GM12878 (cell line): ENCODE measurements around the gene CANX. TPM values are rescaled to one million over a fixed set of nuclear protein-coding genes. Genes with fewer than 3 reads are reported as not detected.

Experiments used
- ATAC-seq: fragments of 200-7000 bp; cut with Tn5 transposase; 3 replicates; pipeline ENCODE4 v1.9.1; 2020; ENCODE audit warnings: mild to moderate bottlenecking, moderate library complexity
- BruUV-seq: library from RNA; stranded (reverse); fragments of 400-500 nt; replicated peaks from 2 replicates; lab custom pipeline; 2021; lab: Mats Ljungman, UMichigan
- CTCF ChIA-PET: fragments of 300-600 bp; sonication (Branson Sonifier 250); formaldehyde crosslinking; extraction: SDS; loops from one replicate; lab custom pipeline; 2021; ENCODE audit warnings: inconsistent platforms; lab: Yijun Ruan, JAX
- POLR2A ChIA-PET: fragments of 350-600 bp; formaldehyde crosslinking; extraction: SDS; loops from one replicate; lab custom pipeline; 2021; ENCODE audit warnings: inconsistent platforms; lab: Charles Lee
- RAD21 ChIA-PET: fragments of 300-600 bp; sonication (Branson Sonifier 250); formaldehyde crosslinking; loops from one replicate; lab custom pipeline; 2023; ENCODE audit warnings: antibody characterized with exemption; ENCODE audit not compliant: unreplicated experiment; lab: Charles Lee
- SMC1A ChIA-PET: fragments of 300-600 bp; sonication (Branson Sonifier 250); formaldehyde crosslinking; loops from one replicate; lab custom pipeline; 2023; ENCODE audit not compliant: unreplicated experiment, uncharacterized antibody; lab: Charles Lee
- DNase-seq: peaks from one replicate; pipeline ENCODE4 v3.0.0-alpha.2; 2011; ENCODE audit warnings: low read depth, low spot score
- FAIRE-seq: peaks from 3 replicates; lab custom pipeline; 2011; peaks lifted over from hg19 to GRCh38; lab: Jason Lieb, UNC
- H2AFZ ChIP-seq: 2 replicates; pipeline ENCODE4 v1.6.0; 2011; ENCODE audit warnings: low read depth, low read length, control low read depth; ENCODE audit not compliant: control insufficient read depth
- H3K27ac ChIP-seq: 2 replicates; pipeline ENCODE4 v1.5.1; 2011; ENCODE audit warnings: control low read depth; ENCODE audit not compliant: control insufficient read depth, insufficient read depth
- H3K27me3 ChIP-seq, 2 experiments: replicated peaks in 1 of 2; 2 replicates each; pipeline versions ENCODE4 v1.6.0 to v1.6.1; 2011; ENCODE audit warnings: low read length in 1 of 2; ENCODE audit not compliant: control insufficient read depth in 2 of 2, insufficient read depth in 2 of 2
- H3K36me3 ChIP-seq, 2 experiments: 2 replicates each; pipeline ENCODE4 v1.5.1; 2011; ENCODE audit warnings: low read length in 1 of 2; ENCODE audit not compliant: control insufficient read depth in 2 of 2, insufficient read depth in 2 of 2
- H3K4me1 ChIP-seq: 2 replicates; pipeline ENCODE4 v1.6.1; 2011; ENCODE audit warnings: mild to moderate bottlenecking, low read length, moderate library complexity, mixed read lengths; ENCODE audit not compliant: control insufficient read depth, insufficient read depth
- H3K4me2 ChIP-seq: 2 replicates; pipeline ENCODE4 v1.6.0; 2011; ENCODE audit warnings: control low read depth; ENCODE audit not compliant: control insufficient read depth, insufficient read depth
- H3K4me3 ChIP-seq: fragments of 200-600 bp; sonication (generic); 2 replicates; pipeline ENCODE4 v1.5.1; 2016
- H3K79me2 ChIP-seq: 2 replicates; pipeline ENCODE4 v1.6.0; 2011; ENCODE audit warnings: low read length; ENCODE audit not compliant: control insufficient read depth, insufficient read depth
- H3K9ac ChIP-seq: 2 replicates; pipeline ENCODE4 v1.8.0; 2011; ENCODE audit warnings: low read length, control low read depth, mixed read lengths; ENCODE audit not compliant: control insufficient read depth, insufficient read depth
- H3K9me3 ChIP-seq: replicated peaks from 3 replicates; pipeline ENCODE4 v1.5.1; 2011; ENCODE audit warnings: mild to moderate bottlenecking, low read length; ENCODE audit not compliant: control insufficient read depth, insufficient read depth
- H4K20me1 ChIP-seq: 2 replicates; pipeline ENCODE4 v1.6.0; 2011; ENCODE audit not compliant: control insufficient read depth, insufficient read depth
- FOS ChIP-seq: IDR thresholded peaks from 3 replicates; pipeline ENCODE4 v1.6.1; 2011; ENCODE audit warnings: borderline replicate concordance; ENCODE audit not compliant: insufficient read length; ENCODE audit errors: extremely low read depth
- KLF5 ChIP-seq: fragments of 450-650 bp; IDR thresholded peaks from 2 replicates; pipeline ENCODE4 v1.6.1; 2014; ENCODE audit warnings: mild to moderate bottlenecking; ENCODE audit not compliant: partially characterized antibody
- MEF2B ChIP-seq: fragments of 450-650 bp; IDR thresholded peaks from 2 replicates; pipeline ENCODE4 v1.6.1; 2018; ENCODE audit warnings: mild to moderate bottlenecking, moderate library complexity; ENCODE audit not compliant: partially characterized antibody, poor library complexity, severe bottlenecking
- MTA3 ChIP-seq: IDR thresholded peaks from 2 replicates; pipeline ENCODE4 v1.6.1; 2012; ENCODE audit warnings: low read length, inconsistent platforms, borderline replicate concordance
- NR2C1 ChIP-seq: fragments of 450-650 bp; IDR thresholded peaks from 2 replicates; pipeline ENCODE4 v1.6.1; 2017; ENCODE audit warnings: antibody characterized with exemption, mild to moderate bottlenecking, moderate library complexity
- PAX5 ChIP-seq: IDR thresholded peaks from 2 replicates; pipeline ENCODE4 v1.6.1; 2011; ENCODE audit warnings: low read depth, low read length, borderline replicate concordance
- RBBP5 ChIP-seq: fragments of 200-600 bp; sonication (generic); conservative IDR thresholded peaks from 2 replicates; pipeline ENCODE4 v1.6.1; 2016
- SMC3 ChIP-seq: IDR thresholded peaks from 2 replicates; pipeline ENCODE4 v1.6.1; 2011; ENCODE audit warnings: low read length, improper control_type of control experiment, borderline replicate concordance
- TAF1 ChIP-seq: IDR thresholded peaks from 2 replicates; pipeline ENCODE4 v1.6.1; 2011; ENCODE audit warnings: mild to moderate bottlenecking, low read depth, low read length, borderline replicate concordance
- TCF12 ChIP-seq: IDR thresholded peaks from 2 replicates; pipeline ENCODE4 v1.6.1; 2011; ENCODE audit warnings: low read depth, mild to moderate bottlenecking, low read length
- YY1 ChIP-seq: IDR thresholded peaks from 2 replicates; pipeline ENCODE4 v1.6.1; 2011; ENCODE audit warnings: low read depth, mild to moderate bottlenecking, low read length
- ZNF217 ChIP-seq: fragments of 450-650 bp; IDR thresholded peaks from 2 replicates; pipeline ENCODE4 v1.6.1; 2017; ENCODE audit warnings: antibody characterized with exemption, mild to moderate bottlenecking
- WGBS: methylation state at CpG from one replicate; pipeline ENCODE4 v1.1.6; 2016; ENCODE audit warnings: low lambda C conversion rate; ENCODE audit not compliant: insufficient replicate concordance, insufficient coverage; ENCODE audit errors: missing lambda C conversion rate; 5-methylcytosine and 5-hydroxymethylcytosine counted together
- in situ Hi-C: fragments of 300-500 bp; cut with MboI; formaldehyde crosslinking; loops from 9 replicates; pipeline ENCODE4 v1.14.3; 2018; ENCODE audit warnings: mixed read lengths
- intact Hi-C: fragments of 100-400 bp; cut with micrococcal nuclease; formaldehyde crosslinking; loops from one replicate; pipeline ENCODE4 v1.14.2; 2022; ENCODE audit not compliant: unreplicated experiment
- polyA plus RNA-seq, 11 experiments: library from polyadenylated mRNA; depleted of rRNA in 4 of 11; unstranded in 6 of 11; stranded (reverse) in 5 of 11; fragments of >200 nt; fragmentation: Nextera tagmentation in 4 of 11; fragmentation: Illumina TruSeq in 1 of 11; extraction: Ambion mirVana in 4 of 11; extraction: Trizol in 1 of 11; gene quantifications; 1 replicate in 1 of 11; 2 replicates in 10 of 11; pipeline versions ENCODE4 v1.2.1 to v1.2.3, GENCODE V29; 2011 to 2016; ENCODE audit warnings: inconsistent platforms in 2 of 11, missing spikeins in 2 of 11, low read depth in 1 of 11
- total RNA-seq, 4 experiments: library from RNA; depleted of rRNA in 3 of 4; stranded (reverse); fragments of >200 nt in 3 of 4; fragmentation: Illumina TruSeq in 1 of 4; extraction: Trizol in 1 of 4; gene quantifications; 2 replicates each; pipeline versions ENCODE4 v1.2.1 to v1.2.3, GENCODE V29; 2013 to 2021
- TF ChIP-seq, protein P1 (sequence below): fragments of 450-650 bp; IDR thresholded peaks from 2 replicates; pipeline ENCODE4 v1.6.1; 2018; ENCODE audit warnings: borderline replicate concordance, mild to moderate bottlenecking; ENCODE audit not compliant: partially characterized antibody
- TF ChIP-seq, protein P2 (sequence below): fragments of 450-650 bp; formaldehyde crosslinking; IDR thresholded peaks from 2 replicates; pipeline ENCODE4 v1.4.0; 2022; ENCODE audit warnings: mild to moderate bottlenecking, moderate library complexity
- TF ChIP-seq, protein P3 (sequence below), 3 experiments: IDR thresholded peaks in 2 of 3; conservative IDR thresholded peaks in 1 of 3; 2 replicates each; pipeline ENCODE4 v1.5.1; 2011; ENCODE audit warnings: low read depth in 3 of 3, low read length in 3 of 3, mild to moderate bottlenecking in 3 of 3, control low read depth in 2 of 3, moderate library complexity in 2 of 3, inconsistent platforms in 1 of 3, mixed read lengths in 1 of 3; ENCODE audit not compliant: control insufficient read depth in 2 of 3, insufficient read depth in 1 of 3; ENCODE audit errors: extremely low read depth in 1 of 3
- TF ChIP-seq, protein P4 (sequence below): IDR thresholded peaks from 2 replicates; pipeline ENCODE4 v1.6.1; 2012; ENCODE audit warnings: low read length, inconsistent platforms

Gene CANX
- total and polyA plus RNA-seq, 10 of the 15 experiments (the other 5 are each of a cell fraction or from before 2014, with no cell fraction given), result 78.2 to 602 (median 412) TPM

DNA sequence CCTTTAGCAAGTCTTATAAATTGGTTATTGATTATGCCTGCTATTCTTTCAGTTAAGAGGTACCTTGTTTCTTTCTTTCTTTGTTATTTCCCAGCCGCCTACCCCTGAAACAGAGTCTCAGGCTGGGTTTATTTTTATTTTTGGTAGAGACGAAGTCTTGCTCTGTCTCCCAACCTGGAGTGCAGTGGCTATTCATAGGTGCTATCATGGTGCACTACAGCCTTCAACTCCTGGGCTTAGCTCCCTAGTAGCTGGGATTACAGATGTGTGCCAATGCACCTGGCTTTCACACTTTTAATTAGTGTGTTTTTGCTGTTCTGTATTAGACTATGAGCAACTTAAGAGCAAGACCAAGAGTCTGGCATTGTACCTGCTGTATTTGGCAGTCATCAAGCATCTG lies 48.1 kb downstream of the CANX start:
- no peaks in the 10 kb centered on the region for H3K4me1 ChIP-seq
- DNase-seq, result no peak
- ATAC-seq, result no peak
- in situ Hi-C loops, result no loop called here
- H3K27ac ChIP-seq, result no peak overlapping the region
- SMC1A ChIA-PET, result no interaction called here
- RAD21 ChIA-PET, result no interaction called here
- no peak overlapping the region for H3K9ac ChIP-seq
- no peak overlapping the region for H3K4me2 ChIP-seq
- FAIRE-seq, result no peak
- POLR2A ChIA-PET, result no interaction called here
- no peaks in the 10 kb centered on the region for H4K20me1 ChIP-seq
- TF ChIP-seq, protein P1, sequence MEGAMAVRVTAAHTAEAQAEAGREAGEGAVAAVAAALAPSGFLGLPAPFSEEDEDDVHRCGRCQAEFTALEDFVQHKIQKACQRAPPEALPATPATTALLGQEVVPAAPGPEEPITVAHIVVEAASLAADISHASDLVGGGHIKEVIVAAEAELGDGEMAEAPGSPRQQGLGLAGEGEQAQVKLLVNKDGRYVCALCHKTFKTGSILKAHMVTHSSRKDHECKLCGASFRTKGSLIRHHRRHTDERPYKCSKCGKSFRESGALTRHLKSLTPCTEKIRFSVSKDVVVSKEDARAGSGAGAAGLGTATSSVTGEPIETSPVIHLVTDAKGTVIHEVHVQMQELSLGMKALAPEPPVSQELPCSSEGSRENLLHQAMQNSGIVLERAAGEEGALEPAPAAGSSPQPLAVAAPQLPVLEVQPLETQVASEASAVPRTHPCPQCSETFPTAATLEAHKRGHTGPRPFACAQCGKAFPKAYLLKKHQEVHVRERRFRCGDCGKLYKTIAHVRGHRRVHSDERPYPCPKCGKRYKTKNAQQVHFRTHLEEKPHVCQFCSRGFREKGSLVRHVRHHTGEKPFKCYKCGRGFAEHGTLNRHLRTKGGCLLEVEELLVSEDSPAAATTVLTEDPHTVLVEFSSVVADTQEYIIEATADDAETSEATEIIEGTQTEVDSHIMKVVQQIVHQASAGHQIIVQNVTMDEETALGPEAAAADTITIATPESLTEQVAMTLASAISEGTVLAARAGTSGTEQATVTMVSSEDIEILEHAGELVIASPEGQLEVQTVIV, result no peak
- no peak for TF ChIP-seq PAX5
- TF ChIP-seq RBBP5, result no peak
- TF ChIP-seq NR2C1, result no peak
- TF ChIP-seq, protein P2, sequence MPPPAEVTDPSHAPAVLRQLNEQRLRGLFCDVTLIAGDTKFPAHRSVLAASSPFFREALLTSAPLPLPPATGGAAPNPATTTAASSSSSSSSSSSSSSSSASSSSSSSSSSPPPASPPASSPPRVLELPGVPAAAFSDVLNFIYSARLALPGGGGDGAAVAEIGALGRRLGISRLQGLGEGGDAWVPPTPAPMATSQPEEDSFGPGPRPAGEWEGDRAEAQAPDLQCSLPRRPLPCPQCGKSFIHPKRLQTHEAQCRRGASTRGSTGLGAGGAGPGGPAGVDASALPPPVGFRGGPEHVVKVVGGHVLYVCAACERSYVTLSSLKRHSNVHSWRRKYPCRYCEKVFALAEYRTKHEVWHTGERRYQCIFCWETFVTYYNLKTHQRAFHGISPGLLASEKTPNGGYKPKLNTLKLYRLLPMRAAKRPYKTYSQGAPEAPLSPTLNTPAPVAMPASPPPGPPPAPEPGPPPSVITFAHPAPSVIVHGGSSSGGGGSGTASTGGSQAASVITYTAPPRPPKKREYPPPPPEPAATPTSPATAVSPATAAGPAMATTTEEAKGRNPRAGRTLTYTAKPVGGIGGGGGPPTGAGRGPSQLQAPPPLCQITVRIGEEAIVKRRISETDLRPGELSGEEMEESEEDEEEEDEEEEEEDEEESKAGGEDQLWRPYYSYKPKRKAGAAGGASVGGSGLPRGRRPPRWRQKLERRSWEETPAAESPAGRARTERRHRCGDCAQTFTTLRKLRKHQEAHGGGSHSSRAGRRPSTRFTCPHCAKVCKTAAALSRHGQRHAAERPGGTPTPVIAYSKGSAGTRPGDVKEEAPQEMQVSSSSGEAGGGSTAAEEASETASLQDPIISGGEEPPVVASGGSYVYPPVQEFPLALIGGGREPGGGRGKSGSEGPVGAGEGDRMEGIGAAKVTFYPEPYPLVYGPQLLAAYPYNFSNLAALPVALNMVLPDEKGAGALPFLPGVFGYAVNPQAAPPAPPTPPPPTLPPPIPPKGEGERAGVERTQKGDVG, result no peak
- no peak for TF ChIP-seq ZNF217
- no peak for TF ChIP-seq TAF1
- TF ChIP-seq KLF5, result no peak
- no peak for TF ChIP-seq MTA3
- TF ChIP-seq, protein P3, sequence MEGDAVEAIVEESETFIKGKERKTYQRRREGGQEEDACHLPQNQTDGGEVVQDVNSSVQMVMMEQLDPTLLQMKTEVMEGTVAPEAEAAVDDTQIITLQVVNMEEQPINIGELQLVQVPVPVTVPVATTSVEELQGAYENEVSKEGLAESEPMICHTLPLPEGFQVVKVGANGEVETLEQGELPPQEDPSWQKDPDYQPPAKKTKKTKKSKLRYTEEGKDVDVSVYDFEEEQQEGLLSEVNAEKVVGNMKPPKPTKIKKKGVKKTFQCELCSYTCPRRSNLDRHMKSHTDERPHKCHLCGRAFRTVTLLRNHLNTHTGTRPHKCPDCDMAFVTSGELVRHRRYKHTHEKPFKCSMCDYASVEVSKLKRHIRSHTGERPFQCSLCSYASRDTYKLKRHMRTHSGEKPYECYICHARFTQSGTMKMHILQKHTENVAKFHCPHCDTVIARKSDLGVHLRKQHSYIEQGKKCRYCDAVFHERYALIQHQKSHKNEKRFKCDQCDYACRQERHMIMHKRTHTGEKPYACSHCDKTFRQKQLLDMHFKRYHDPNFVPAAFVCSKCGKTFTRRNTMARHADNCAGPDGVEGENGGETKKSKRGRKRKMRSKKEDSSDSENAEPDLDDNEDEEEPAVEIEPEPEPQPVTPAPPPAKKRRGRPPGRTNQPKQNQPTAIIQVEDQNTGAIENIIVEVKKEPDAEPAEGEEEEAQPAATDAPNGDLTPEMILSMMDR (IDR thresholded peaks at IDR 0.05 in 2 of 3, conservative IDR thresholded peaks at IDR 0.05 in 1 of 3; ENCODE audit: control insufficient read depth in 2 of 3, extremely low read depth in 1 of 3, insufficient read depth in 1 of 3, low read depth in 3 of 3, low read length in 3 of 3), result no peak
- TF ChIP-seq, protein P4, sequence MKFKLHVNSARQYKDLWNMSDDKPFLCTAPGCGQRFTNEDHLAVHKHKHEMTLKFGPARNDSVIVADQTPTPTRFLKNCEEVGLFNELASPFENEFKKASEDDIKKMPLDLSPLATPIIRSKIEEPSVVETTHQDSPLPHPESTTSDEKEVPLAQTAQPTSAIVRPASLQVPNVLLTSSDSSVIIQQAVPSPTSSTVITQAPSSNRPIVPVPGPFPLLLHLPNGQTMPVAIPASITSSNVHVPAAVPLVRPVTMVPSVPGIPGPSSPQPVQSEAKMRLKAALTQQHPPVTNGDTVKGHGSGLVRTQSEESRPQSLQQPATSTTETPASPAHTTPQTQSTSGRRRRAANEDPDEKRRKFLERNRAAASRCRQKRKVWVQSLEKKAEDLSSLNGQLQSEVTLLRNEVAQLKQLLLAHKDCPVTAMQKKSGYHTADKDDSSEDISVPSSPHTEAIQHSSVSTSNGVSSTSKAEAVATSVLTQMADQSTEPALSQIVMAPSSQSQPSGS, result no peak
- no peak for TF ChIP-seq FOS
- TF ChIP-seq SMC3, result no peak
- TF ChIP-seq YY1, result no peak
- no peak for TF ChIP-seq MEF2B
- TF ChIP-seq TCF12, result no peak
- WGBS, result 92% methylated on average over 2 of the region's 2 CpGs
- intact Hi-C loops, result no loop called here
- no peak overlapping the region for H3K4me3 ChIP-seq
- CTCF ChIA-PET, result no interaction called here
- peaks cover 2 to 6% of the 10 kb centered on the region in 2 experiments; a peak in 3 of 4 replicates for H3K36me3 ChIP-seq
- no peaks in the 10 kb centered on the region for H3K9me3 ChIP-seq
- peaks cover 42% of the 10 kb centered on the region for H3K79me2 ChIP-seq
- H2AFZ ChIP-seq, result no peak overlapping the region
- TSS peak; percentile 64 for BruUV-seq
- H3K27me3 ChIP-seq, result no peaks in the 10 kb centered on the region
